ENCODE results near the gene PNPO.
"Not testable (repeated sequence)": the region's sequence is repeated elsewhere in the genome, so short reads cannot be mapped to it uniquely, and the experiment has no call there.

Gene PNPO

DNA sequence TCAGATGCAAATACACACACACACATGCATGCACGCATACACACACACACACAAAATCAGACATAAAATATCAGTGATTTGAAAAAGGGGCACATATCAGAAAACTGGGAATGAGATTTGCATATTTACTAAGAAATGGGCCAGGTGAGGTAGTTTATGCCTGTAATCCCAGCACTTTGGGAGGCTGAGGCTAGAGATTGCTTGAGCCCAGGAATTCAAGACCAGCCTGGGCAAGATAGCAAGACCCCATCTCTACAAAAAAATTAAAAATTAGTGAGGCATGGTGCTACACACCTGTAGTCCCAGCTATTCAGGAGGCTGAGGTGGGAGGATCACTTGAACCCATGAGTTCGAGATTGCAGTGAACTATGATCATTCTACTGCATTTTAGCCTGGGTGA is 22.4 kb upstream of the PNPO start:
- no peak for FAIRE-seq

DNA sequence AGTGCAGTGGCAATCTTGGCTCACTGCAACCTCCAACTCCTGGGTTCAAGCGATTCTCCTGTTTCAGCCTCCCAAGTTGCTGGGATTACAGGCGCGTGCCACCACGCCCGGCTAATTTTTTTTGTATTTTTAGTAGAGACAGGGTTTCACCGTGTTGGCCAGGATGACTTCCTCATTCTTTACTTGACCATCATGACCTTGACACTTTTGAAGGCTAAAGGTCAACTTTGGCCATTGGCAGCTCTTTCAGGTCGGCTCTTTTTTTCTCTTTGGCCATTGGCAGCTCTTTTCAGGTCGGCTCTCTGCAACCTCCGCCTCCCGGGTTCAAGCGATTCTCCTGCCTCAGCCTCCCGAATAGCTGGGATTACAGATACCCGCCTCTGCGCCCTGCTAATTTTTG is 21.5 kb upstream of the PNPO start:
- FAIRE-seq: not testable (repeated sequence)

DNA sequence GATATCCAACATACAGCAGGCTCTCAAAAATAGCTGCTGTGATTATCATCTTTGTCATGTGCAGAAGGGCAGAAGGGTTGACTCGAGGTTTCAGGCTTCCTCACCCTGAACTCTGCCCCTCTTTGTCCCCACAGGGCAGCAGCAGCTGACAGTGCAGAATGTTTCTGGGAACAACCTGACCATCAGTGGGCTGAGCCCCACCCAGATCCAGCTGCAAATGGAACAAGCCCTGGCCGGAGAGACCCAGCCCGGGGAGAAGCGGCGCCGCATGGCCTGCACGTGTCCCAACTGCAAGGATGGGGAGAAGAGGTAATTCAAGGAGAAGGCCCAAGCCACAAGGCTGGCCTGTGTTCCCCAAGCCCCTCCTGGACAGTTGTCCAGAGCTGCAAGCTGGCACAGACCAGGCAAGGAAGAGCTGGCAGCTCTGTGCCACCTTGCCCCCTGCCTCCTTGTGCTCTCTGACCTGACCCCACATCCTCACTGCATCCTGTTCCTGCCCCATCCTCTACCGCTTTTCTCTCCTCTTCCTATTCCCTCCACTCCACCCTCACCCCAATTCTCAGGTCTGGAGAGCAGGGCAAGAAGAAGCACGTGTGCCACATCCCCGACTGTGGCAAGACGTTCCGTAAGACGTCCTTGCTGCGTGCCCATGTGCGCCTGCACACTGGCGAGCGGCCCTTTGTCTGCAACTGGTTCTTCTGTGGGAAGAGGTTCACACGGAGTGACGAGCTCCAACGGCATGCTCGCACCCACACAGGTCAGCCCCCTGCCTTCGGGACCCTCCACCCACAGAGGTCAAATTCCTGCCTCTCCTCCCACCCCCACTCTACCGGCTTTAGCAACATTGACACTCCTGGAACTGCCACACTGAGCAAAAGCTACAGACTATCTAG is 16.3 kb upstream of the PNPO start:
- no peak for FAIRE-seq

DNA sequence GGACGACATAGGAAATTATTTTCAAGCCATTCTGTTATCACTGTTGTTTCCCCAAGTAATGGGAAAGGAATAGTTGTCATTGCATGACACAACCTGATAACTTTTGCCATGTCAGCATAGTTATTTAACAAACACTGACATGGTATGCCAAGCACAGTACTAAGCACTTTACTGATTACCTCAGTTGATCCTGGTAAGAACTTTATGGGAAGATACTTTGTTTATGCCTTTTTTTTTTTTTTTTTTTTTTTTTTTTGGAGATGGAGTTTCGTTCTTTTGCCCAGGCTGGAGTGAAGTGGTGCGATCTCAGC is 15.7 kb upstream of the PNPO start:
- no peak for FAIRE-seq

DNA sequence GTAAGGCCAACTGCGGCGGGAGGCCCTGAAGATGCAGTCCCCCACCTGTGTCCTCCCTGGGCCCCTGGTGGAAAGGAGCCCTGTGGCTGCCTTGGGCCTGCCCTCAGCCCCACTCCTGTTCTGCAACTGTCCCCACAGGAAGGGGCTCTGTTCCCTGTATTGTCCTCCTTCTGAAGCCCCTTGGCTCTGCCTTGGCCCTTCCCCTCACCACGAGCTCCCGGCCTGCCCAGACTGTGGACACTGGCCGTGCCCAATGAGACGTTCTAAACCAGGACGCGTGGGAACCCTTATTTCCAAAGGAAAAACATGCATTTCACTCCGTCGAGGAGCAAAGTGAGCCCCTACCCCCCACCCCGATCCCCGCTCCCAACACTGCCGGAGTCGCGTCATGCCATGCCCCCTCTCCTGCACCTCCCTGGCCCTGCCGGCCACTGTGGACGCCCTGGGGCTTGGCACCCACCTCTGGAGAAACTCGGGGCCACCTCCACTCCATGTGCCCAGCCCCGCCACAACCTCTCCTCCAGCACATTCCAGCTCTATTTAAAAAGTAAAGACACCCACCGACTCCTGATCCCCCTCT is 13.5 kb upstream of the PNPO start:
- no peak for FAIRE-seq

DNA sequence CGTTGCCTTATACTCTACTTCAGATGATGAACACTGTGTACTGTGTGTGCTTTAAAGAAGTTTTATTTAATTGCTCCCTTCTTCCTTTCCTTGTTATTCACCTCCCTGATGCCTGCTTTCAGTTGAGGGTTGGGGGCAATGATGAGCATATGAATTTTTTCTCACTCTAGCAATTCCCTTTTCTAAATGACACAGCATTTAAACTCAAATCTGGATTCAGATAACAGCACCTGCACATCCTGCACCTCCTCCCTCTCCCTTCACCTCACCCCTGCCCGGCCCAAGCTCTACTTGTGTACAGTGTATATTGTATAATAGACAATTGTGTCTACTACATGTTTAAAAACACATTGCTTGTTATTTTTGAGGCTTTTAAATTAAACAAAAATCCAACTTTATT is 13.0 kb upstream of the PNPO start:
- FAIRE-seq: no peak

DNA sequence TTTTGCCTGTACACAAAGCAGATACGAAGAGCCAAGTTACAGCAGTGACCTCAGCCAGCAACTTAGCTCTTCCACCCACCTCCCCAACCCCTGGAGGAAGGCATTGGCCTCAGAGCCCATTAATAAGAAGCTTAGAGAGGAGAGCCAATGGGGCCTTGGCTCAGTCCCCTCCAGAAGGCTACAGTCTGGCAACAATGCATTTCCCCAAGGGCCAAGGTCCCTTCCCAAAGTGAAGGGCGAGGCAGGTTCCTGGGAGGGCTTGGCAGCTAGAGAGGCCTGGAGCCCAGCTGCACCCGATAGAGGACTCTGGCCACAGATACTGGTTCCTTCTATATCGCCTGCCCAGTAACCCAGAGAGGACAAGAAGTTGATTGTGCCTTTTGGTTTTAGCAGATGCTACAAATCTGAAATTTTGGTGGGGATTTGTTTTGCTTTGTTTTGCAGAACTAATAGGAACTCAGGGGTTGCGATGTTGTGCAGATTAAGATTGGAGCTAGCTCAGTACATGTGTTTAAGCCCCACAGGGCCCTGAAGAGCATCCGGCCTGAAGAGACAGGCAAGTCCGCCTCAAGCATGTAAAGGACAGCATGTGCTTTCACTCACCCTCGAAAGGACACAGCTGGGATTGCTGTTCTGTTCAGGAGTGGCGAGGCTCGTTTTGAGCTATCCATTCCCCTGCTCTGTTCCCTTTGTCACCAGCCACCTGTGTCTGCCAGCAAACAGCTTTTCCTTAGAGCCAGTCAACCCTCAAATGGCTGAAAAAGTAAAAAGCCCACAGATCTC is 12.0 kb upstream of the PNPO start:
- no peak for FAIRE-seq

DNA sequence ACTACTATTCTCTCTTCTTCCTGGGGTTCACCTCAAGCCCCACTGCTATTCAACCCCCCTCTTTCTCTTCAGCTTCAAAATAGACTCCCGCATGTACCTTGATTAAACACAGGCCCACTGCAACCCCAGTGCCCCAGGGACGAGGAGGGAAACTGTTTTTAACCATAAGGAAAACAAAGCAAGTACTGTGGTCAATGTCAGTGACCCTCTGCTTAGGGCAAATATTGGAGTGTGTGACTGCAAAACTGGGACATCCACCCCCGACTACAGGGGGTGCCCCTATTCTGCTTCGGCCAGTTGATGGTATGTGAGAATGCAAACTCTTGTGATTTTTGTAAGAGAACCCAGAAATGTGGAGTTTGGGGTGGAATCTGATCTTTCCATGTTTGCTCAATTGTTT is 9.5 kb upstream of the PNPO start:
- FAIRE-seq: no peak

DNA sequence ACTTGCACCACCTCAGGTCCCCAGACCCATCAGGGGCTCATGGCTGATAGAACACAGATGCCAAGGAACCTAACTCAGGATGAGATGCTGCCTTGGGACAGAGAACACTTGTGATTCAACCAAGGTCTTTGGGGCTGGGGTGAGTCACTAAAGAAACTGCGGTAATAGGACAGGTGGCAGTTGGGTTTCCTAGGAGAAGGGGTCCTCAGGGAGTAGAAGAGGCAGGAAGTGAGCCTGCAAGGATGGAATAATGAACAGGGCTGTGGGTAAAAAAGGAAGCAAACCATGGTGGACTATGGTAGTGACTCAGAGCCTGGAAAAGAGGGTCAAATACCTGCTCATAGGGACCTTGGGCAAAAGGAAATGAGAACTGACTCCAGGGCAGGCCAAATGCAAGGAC is 6.5 kb upstream of the PNPO start:
- no peak for FAIRE-seq

DNA sequence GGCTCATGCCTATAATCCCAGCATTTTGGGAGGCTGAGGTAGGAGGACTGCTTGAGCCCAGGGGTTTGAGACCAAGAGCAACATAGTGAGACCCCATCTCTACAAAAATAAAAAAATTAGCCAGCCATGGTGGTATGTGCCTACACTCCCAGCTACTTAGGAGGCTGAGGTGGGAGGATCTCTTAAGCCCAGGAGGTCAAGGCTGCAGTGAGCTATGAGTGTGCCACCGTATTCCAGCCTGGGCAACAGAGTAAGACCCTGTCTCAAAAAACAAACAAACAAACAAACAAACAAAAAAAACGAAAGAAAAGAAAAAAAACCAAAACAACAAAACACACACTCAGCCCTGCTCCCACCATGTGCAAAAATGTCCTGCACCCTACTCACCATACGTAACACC is 5.9 kb upstream of the PNPO start:
- not testable (repeated sequence) for FAIRE-seq

DNA sequence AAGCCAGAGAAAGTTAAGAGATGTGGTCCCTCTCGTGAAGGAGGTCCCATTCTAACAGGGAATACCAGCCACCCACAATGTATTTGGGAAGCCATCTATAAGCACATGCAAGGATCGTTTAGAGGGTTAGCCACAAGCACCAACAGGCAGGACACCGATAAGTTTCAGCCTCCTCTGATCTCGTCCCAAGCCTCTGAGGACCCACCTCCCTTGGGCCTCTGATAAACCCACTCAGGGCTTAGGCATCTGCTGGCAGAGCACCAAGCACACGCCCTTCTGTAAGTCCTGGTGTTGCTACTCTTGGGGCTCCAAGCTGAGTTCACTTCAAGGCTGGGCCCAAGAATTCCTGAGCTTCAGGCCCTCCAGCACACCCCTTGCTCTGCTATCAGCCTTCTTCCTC is 5.4 kb upstream of the PNPO start:
- no peak for FAIRE-seq

DNA sequence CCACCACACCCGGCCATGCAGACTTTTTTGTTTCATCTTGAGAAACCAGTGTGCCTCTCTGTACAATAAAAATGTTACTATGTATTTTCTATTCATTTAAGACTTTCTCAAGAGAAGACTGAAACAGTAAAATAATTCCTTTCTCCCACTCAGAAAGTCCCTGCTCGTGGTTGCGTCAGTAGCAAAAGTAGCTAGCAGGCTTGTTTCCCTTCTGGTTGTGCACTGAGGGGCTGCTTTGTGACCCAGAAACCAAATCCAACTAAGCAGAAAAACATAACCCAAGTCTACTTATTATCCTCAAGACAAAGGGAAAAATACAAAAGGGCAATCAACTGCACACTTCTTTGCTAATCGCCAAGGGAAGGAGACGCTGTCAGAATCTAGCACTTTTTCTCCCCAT is 3.4 kb upstream of the PNPO start:
- FAIRE-seq: no peak

DNA sequence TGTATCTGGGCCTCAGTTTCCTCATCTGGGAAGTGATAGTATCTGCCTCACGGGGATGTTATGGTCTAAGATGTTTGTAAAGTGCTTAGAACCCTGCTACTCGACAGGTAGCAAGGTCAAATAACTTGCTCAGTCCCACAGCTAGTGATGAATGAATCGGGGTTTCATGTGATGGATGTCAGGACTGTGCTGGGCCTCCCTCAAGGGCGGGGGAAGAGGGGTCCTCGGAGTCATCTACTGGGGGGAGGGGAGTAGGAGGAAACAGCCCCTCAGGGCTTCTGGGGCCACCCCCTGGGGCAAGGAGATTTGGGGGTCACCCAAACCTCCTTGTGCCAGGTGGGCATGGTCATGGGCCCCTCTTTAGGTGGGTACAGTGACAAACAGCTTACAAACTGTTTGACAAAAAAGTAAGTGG is 732 bp downstream of the PNPO start:
- FAIRE-seq: no peak

DNA sequence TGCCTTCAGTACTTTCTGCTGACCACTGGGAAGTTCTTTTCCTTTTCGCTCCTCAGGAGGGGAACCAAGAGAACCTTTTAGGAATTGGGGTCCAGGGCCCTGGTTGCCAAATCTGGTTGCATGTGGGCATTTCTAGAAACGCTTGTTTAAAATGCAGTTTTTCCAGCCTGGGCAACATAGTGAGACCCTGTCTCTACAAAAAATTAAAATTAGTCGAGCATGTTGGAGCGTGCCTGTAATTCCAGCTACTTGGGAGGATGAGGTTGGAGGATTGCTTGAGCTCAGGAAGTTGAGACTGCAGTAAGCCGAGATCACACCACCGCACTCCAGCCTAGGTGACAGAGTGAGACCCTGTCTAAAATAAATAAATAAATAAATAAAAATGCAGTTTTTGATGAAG is 1.2 kb downstream of the PNPO start:
- FAIRE-seq: no peak

DNA sequence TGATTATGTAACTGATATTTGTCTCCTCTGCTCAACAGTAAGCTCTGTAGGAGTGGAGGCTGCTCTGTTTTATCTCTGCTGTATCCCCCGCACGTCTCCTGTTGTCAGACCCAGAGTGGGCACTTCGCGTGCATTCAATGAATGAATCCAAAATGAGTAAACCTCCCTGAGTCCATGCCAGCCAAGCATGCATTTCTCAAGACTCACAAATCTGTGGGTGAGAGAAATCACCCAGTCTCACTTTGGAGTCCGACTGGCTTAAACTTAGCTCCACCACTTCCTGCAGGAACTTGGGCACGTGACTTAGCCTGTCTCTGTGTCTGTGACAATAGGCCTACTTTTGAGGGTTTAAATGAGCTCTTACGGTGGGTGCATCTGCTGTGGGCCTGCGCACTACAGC is 3.7 kb downstream of the PNPO start:
- no peak for FAIRE-seq

DNA sequence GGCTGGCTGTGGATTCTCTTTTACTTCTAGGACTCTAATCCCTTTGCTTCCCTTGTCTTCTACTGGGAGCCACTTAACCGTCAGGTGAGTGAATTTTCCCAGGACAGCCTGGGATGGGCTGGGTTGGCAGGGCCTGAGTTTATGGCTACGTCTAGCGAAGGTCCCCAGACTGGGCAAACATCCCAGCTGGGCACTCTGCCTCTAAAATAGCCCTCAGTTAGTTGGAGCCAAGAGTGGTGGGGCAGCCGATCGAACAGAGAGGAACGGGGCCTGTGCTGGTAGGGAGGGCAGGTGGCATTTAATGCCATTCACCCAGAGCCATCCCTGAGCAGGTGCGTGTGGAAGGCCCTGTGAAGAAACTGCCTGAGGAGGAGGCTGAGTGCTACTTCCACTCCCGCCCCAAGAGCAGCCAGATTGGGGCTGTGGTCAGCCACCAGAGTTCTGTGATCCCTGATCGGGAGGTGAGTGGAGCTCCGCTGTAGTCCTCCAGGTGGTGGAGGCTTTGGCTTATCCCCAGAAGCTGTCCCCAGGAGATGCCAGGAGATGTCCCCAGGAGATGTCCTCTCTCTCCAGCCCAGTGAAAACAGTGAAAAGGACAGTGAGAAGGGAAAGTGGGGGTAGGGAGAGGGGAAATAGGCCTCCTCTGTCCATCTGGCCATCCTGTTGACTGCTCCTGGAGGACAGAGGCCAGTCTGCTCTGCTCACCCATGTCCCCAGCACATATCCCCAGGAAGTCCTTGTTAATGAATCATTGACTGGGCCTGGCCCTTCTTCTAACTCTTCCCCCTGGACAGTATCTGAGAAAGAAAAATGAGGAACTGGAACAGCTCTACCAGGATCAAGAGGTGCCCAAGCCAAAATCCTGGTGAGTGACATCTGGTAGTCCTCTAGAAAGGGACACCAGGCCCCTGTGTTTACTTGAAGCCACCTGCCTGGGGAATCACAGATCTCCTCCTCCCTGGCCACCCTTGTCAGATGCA is 4.4 kb downstream of the PNPO start:
- FAIRE-seq: no peak

DNA sequence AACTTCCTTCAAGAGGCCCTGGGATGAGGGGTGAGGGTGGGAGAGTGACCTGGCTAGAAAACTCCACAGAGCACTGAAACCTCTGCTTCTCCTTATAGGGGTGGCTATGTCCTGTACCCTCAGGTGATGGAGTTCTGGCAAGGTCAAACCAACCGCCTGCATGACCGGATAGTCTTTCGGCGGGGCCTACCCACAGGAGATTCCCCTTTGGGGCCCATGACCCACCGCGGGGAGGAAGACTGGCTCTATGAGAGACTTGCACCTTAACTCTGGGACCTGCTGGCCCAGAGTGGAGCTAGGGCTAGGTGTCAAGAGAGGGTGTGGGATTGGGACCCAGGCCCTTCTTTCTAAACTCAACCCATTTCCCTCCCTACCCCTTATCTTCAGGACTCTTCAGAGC is 5.1 kb downstream of the PNPO start:
- FAIRE-seq: no peak

DNA sequence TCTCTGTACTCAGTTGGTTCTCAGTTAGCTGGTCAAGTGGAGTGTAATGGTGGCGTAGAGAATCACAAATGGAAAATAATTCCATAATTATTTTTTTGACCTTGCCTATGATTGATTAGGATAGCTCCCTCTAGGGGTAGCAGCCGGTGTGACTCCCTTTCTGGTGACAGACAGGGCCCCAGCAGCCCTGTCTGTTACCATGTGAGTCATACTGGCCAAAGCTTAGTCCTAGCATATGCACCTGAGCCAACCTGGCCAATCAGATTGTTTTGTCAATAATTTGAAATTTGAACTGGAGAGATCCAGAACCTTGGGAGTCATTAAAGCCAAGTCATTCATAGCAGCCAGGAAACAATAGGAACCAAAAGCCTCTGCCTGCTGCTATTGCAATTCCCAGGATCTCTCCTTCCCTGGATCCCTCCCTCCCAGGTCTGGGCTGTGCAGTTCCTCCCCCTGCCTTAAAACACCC is 5.6 kb downstream of the PNPO start:
- FAIRE-seq: no peak

DNA sequence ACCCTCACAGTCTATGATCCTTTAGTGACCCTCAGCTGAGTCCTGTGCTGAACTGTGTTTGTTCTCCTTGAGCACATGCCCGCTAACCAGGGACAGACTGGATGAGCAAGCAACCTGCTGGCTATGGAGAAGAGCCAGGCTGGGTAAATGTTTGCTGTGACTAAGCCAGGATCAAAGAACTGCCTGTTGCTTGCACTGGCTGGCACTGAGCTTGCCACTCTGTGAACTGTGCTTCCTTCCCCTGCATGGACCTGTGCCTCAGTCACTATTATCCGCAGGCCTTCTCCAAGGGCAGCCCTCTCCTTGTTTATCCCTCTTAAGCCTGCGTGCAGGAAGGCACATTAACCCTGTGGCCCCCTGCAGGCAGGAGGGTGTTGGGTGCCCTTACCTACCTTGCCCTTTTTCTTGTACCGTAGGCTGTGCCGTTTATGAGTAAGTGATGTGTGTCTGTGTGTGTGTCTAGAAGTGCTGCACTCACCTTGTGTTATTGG is 7.4 kb downstream of the PNPO start:
- FAIRE-seq: no peak

DNA sequence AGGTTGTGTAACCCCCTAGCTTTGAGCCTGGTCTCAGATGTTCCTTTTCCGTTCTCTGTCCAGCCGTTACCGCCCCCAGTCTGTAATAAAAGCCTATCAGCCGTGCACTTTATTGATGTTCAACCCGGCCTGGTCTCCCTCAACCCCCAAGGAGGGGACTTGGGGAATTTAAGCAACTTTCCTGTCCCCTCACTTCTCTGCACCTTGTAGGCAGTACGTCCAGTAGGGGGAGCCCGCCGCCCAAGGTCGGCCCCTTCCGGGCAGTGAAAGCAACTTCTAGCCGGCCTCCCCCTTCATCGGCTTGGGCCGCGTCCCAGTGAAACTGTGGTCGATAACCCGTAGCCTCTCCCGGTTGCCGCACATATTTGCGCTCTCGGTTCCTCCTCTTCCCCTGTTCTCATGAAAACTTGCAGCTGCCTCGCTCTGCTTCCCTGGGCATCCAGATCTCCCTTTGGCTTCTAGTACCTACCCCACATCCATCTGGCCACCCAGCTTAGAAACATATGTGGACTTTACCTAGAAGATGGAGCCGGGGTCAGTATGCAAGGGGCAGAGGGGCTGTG is 7.9 kb downstream of the PNPO start:
- FAIRE-seq: no peak

DNA sequence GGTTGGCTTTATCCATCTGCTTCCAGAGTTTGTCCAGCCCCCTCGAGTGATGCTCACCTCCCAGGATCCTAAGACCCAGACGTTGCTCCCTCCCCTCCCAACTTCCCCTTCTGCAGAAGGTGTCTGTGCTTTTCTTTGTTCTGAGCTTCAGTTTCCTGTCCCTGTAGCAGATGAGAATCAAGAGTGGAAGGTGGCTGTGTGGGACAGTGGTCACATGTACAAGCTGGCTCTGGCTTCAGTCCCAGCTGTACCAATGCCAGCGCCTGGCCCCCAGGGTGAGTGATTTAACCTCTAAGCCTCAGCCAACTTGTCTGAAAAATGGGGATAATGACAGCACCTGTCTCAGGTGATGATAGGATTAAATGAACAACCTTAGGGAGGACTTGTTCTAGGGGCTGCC is 8.6 kb downstream of the PNPO start:
- FAIRE-seq: no peak

DNA sequence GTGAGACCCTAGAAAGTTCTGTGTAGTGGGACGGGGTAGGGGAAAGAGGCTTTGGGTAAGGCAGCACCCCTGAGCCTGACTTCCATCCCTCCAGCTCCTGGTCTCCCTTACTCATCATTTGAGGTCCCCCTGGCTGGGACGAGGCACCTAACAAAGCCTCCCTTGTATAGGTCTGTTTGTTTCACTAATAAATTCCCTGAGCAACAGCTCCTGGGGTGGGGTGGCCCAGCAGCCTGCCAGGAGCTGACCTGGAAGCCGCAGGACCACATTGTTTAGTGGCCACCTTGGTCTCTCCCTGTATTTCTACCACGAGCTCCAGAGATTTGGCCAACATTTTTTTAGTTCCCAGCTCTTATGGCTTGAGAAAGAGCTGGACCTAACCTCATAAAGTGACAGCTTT is 9.1 kb downstream of the PNPO start:
- no peak for FAIRE-seq

Data from colon (tissue), 2 donors.